GM18868 (cell line): ENCODE measurements around the gene SCN4B.

Experiments used
- ATAC-seq: cut with Tn5 transposase; IDR thresholded peaks from one replicate; pipeline ENCODE4 v1.9.1; 2021; ENCODE audit warnings: mild to moderate bottlenecking, moderate library complexity; ENCODE audit not compliant: unreplicated experiment

SCN4B gene

DNA sequence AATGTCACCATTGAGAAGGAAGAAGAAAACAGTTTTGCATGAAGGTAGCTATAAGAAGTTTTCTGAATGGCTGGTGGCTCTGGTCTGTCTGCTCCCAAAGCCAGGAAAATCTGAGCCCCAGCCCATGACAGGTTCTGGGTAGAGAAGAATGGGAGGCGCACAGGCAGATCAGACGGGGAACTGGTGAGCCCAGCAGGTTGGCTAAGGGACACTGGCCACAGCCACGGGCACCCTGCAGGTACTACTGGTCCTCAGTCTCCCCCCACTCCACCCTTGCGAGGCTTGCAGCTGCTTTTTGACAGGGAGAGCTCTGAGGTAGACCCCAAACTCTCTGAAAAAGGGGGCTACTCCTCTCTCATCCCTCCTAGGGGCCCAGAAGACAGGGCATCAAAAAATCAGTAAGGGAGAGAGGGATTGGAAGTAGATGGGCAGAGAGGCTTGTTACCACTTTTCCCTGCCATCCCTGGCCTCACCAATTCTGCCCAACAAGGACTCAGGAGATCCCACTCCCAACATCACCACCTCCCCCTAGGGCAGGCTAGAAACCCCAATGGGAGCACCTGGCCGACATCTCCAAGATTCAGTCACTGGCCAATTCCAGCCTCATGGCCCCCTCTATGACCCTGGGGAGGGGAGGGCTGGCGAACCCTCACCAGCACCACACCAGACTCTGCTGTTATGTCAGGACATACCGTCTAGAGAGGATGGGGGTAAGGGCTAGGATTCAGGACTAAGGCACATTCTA is 17.4 kb downstream of the SCN4B start:
- no peak for ATAC-seq

GRCh38 chr11:118133816-118134215 is 18.8 kb downstream of the SCN4B start:
- no peak for ATAC-seq

DNA sequence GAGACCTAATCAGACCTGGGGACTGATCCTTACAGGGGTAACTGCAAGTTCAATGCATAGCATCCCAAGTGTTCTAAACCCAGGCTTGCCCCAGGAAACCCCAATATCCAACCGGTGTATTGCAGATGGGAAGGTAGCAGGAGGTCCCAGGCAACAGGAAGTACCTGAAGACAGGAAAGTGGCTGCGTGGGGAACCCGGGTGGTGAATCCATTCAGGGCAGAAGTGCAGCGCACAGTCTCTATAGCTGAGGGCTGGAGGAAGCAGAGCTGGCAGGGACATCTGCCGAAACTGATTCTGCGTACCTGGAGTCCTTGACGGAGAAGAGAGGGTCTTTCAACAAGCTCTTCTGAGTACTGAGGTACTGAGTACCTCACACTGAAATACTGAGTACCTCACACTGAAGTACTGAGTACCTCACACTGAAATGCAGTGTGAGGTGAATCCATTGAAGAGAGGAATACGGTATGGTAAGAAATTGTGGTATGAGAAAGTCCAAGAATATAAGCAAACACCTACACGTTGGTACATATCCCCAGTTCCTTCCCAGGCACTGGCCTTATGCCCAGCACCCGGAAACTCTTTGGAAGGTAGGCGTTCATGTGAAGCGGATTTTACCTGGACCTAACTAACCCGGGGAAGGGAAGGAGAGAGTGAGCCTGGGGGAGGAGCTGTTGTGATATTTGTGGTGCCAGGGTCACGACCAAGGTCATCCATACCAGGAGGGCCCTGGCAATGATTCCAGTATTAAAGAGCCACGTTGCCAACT is 20.1 kb downstream of the SCN4B start:
- no peak for ATAC-seq

GRCh38 chr11:118129471-118130172 is 23.0 kb downstream of the SCN4B start:
- ATAC-seq = no peak

- no peak for ATAC-seq
Measured at GRCh38 chr11:118128721-118129470, 23.7 kb downstream of the SCN4B start.

- ATAC-seq = no peak
Measured at GRCh38 chr11:118128310-118128709, 24.3 kb downstream of the SCN4B start.

GRCh38 chr11:118126082-118126838 is 26.4 kb downstream of the SCN4B start:
- ATAC-seq = no peak

- ATAC-seq = no peak
Measured at GRCh38 chr11:118124929-118125535, 27.6 kb downstream of the SCN4B start.

DNA sequence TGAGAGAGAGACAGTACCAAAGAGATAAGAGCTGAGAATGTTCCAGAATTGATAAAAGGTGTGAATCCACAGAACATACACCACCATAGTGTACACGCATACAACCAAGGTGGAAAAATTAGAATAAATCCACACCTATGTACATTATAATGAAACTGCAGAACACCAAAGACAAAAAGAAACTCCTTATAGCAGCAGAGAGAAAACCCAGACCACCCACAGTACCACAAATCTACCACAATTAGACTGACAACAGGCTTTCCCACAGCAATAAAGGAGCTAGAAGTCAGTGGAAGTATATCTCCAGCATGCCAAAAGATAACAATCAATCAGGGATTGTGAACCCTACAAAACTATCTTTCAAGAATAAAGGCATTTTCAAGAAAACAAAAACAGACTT is 31.8 kb downstream of the SCN4B start:
- ATAC-seq = no peak

- no peak for ATAC-seq
Measured at GRCh38 chr11:118117790-118118601, 34.6 kb downstream of the SCN4B start.

GRCh38 chr11:118115048-118115447 is 37.6 kb downstream of the SCN4B start:
- ATAC-seq = no peak

DNA sequence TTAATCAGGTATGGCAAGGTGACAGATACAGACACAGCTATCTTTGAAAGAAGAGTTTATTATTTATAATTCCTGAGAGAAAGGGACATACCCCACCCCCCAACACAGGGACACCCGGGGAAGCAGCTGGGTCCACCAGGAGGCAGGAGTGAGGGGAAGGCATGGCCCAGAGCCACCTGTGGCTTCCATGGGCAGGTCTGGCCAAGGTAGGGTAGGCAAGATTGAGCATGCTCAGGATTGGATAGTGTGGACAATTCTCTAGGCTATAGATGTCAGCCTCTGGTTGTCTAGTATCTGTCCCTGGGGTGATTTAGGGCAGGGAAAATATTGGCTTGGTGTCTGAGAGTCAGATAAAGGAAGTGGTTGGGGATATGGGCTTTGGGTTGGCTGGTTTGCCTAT is 38.4 kb downstream of the SCN4B start:
- ATAC-seq = no peak

- ATAC-seq = no peak
Measured at GRCh38 chr11:118112711-118113430, 39.8 kb downstream of the SCN4B start.

- ATAC-seq = no peak
Measured at GRCh38 chr11:118111744-118112035, 40.9 kb downstream of the SCN4B start.

GRCh38 chr11:118111019-118111743 is 41.4 kb downstream of the SCN4B start:
- ATAC-seq = no peak

DNA sequence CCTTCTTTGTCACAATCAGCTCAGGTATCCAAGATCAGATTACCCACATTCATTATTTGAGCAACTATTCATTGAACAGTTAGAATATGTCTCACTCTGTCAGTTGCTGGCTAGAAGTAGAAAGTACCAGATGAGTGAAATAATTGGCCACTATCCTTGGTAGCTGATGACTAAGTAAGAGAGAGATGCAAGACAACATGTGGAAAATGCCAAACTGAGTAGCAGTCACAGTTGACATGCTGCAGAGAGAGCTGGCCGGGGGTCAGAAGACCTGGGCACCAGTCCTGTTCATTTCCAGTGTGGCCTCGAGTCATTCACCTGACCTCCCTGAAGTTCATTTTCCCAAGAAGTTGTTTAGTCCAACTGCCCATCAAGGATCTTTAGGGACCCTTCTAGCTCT is 43.4 kb downstream of the SCN4B start:
- no peak for ATAC-seq

- no peak for ATAC-seq
Measured at GRCh38 chr11:118108513-118108912, 44.1 kb downstream of the SCN4B start.

- ATAC-seq = no peak
Measured at GRCh38 chr11:118106789-118107335, 45.8 kb downstream of the SCN4B start.
